ENCODE measurements around the gene TBC1D22A. TPM values are rescaled to one million over a fixed set of nuclear protein-coding genes. Genes with fewer than 3 reads are reported as not detected.

The TBC1D22A gene
- total and polyA plus RNA-seq, 2 experiments from 2014 or later: 9.6 to 13.3 TPM

DNA sequence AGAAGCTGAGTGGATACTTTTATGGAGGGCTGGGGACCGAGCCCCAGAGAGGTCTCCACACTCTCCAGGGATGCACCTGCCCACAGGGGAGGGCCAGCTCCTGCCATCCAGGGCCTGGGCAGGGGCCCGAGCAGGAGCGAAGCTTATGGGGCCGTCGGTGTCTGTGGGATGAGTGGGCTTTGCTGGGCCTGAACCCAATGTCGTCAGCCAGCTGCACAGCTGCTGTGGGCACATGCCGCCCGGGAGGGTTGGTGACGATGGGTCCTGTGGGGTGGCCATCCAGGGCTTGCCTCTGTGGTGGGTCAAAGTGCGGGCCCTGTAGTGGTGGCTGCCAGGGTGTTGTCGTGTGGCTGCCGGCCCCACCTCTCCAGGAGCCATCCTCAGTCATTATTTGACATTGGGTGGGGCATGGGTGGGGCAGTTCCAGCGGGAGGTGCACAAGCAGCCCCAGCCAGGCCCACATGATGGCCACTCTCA lies 447.1 kb downstream of the TBC1D22A start (continued):
- no peak for TF ChIP-seq JUNB (IDR thresholded peaks at IDR 0.05; ENCODE audit: unreplicated experiment)

DNA sequence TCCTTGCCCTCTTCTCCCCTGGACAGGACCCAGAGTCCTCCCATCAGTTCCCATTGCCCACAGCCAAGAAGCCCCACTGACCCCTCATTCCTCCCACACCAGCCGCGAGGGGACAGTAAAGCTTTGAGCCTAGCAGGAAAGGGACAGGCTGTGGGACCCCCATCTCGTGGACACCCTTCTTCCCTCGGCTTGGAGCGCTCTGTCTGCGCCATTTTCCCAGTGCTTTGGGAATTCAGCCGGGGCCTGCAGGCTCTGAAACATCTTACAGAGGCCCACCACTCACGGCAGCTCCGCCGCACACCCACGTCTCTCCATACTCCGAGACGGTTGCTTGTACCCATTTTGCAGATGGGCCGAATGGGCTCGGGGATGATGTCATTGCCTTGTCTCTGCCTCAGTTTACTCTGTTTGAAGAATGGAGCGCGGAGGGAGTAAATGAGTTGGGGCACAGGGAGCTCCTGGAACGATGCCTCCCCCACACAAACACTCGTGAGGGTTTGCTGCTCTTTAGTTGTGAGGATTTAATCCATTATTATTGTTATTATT lies 447.7 kb downstream of the TBC1D22A start:
- peaks cover 95% of the 10 kb centered on the region for H3K9me3 Mint-ChIP-seq
- H3K27me3 Mint-ChIP-seq (ENCODE audit: insufficient read depth, low read depth, poor library complexity): peaks cover 12% of the 10 kb centered on the region
- H3F3A ChIP-seq (replicated peaks; ENCODE audit: low read depth): no peaks in the 10 kb centered on the region

More for the DNA sequence above, 447.7 kb downstream of the TBC1D22A start:
- Histone ChIP-seq H3K9me2 (ENCODE audit: insufficient read depth) (no peaks in the 10 kb centered on the region), H3K27ac (ENCODE audit: low read depth) (no peak overlapping the region), H3K36me3 (ENCODE audit: insufficient read depth) (peaks cover 4% of the 10 kb centered on the region; the same call in 1 of the 2 replicates), H3K4me3 (no peak overlapping the region), H2AFZ (no peak overlapping the region), H3K79me2 (replicated peaks; ENCODE audit: insufficient read depth) (no peaks in the 10 kb centered on the region), H4K20me1 (replicated peaks; ENCODE audit: insufficient read depth) (no peaks in the 10 kb centered on the region), H3K4me2 (no peak overlapping the region), H3K27me3 (ENCODE audit: insufficient read depth) (no peaks in the 10 kb centered on the region), H3K4me1 (ENCODE audit: insufficient read depth) (no peaks in the 10 kb centered on the region)
- H3K27ac Mint-ChIP-seq: no peak overlapping the region
- no peak for DNase-seq (ENCODE audit: low spot score)
- peaks cover 58% of the 10 kb centered on the region for H3K36me3 Mint-ChIP-seq (ENCODE audit: low read depth)
- TF ChIP-seq EZH2phosphoT487 (IDR thresholded peaks at IDR 0.05; ENCODE audit: unreplicated experiment) (no peak), STAT1 (IDR thresholded peaks at IDR 0.05; ENCODE audit: unreplicated experiment) (no peak), NANOG (IDR thresholded peaks at IDR 0.05; ENCODE audit: borderline replicate concordance) (no peak), ZNF114 (CRISPR knock-in tag; IDR thresholded peaks at IDR 0.05) (no peak), POLR2AphosphoS5 (IDR thresholded peaks at IDR 0.05; ENCODE audit: low read depth) (no peak), CREB1 (CRISPR knock-in tag; IDR thresholded peaks at IDR 0.05; ENCODE audit: low read depth) (no peak), EZH2 (IDR thresholded peaks at IDR 0.05; ENCODE audit: low read depth, unreplicated experiment) (no peak)
- TF ChIP-seq, protein P1, sequence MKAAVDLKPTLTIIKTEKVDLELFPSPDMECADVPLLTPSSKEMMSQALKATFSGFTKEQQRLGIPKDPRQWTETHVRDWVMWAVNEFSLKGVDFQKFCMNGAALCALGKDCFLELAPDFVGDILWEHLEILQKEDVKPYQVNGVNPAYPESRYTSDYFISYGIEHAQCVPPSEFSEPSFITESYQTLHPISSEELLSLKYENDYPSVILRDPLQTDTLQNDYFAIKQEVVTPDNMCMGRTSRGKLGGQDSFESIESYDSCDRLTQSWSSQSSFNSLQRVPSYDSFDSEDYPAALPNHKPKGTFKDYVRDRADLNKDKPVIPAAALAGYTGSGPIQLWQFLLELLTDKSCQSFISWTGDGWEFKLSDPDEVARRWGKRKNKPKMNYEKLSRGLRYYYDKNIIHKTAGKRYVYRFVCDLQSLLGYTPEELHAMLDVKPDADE (IDR thresholded peaks at IDR 0.05): no peak
- TF ChIP-seq, protein P2, sequence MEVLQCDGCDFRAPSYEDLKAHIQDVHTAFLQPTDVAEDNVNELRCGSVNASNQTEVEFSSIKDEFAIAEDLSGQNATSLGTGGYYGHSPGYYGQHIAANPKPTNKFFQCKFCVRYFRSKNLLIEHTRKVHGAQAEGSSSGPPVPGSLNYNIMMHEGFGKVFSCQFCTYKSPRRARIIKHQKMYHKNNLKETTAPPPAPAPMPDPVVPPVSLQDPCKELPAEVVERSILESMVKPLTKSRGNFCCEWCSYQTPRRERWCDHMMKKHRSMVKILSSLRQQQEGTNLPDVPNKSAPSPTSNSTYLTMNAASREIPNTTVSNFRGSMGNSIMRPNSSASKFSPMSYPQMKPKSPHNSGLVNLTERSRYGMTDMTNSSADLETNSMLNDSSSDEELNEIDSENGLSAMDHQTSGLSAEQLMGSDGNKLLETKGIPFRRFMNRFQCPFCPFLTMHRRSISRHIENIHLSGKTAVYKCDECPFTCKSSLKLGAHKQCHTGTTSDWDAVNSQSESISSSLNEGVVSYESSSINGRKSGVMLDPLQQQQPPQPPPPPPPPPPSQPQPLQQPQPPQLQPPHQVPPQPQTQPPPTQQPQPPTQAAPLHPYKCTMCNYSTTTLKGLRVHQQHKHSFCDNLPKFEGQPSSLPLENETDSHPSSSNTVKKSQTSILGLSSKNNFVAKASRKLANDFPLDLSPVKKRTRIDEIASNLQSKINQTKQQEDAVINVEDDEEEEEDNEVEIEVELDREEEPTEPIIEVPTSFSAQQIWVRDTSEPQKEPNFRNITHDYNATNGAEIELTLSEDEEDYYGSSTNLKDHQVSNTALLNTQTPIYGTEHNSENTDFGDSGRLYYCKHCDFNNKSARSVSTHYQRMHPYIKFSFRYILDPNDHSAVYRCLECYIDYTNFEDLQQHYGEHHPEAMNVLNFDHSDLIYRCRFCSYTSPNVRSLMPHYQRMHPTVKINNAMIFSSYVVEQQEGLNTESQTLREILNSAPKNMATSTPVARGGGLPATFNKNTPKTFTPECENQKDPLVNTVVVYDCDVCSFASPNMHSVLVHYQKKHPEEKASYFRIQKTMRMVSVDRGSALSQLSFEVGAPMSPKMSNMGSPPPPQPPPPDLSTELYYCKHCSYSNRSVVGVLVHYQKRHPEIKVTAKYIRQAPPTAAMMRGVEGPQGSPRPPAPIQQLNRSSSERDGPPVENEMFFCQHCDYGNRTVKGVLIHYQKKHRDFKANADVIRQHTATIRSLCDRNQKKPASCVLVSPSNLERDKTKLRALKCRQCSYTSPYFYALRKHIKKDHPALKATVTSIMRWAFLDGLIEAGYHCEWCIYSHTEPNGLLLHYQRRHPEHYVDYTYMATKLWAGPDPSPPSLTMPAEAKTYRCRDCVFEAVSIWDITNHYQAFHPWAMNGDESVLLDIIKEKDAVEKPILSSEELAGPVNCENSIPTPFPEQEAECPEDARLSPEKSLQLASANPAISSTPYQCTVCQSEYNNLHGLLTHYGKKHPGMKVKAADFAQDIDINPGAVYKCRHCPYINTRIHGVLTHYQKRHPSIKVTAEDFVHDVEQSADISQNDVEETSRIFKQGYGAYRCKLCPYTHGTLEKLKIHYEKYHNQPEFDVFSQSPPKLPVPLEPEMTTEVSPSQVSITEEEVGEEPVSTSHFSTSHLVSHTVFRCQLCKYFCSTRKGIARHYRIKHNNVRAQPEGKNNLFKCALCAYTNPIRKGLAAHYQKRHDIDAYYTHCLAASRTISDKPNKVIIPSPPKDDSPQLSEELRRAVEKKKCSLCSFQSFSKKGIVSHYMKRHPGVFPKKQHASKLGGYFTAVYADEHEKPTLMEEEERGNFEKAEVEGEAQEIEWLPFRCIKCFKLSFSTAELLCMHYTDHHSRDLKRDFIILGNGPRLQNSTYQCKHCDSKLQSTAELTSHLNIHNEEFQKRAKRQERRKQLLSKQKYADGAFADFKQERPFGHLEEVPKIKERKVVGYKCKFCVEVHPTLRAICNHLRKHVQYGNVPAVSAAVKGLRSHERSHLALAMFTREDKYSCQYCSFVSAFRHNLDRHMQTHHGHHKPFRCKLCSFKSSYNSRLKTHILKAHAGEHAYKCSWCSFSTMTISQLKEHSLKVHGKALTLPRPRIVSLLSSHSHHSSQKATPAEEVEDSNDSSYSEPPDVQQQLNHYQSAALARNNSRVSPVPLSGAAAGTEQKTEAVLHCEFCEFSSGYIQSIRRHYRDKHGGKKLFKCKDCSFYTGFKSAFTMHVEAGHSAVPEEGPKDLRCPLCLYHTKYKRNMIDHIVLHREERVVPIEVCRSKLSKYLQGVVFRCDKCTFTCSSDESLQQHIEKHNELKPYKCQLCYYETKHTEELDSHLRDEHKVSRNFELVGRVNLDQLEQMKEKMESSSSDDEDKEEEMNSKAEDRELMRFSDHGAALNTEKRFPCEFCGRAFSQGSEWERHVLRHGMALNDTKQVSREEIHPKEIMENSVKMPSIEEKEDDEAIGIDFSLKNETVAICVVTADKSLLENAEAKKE (CRISPR knock-in tag; IDR thresholded peaks at IDR 0.05): no peak
- TF ChIP-seq, protein P3, sequence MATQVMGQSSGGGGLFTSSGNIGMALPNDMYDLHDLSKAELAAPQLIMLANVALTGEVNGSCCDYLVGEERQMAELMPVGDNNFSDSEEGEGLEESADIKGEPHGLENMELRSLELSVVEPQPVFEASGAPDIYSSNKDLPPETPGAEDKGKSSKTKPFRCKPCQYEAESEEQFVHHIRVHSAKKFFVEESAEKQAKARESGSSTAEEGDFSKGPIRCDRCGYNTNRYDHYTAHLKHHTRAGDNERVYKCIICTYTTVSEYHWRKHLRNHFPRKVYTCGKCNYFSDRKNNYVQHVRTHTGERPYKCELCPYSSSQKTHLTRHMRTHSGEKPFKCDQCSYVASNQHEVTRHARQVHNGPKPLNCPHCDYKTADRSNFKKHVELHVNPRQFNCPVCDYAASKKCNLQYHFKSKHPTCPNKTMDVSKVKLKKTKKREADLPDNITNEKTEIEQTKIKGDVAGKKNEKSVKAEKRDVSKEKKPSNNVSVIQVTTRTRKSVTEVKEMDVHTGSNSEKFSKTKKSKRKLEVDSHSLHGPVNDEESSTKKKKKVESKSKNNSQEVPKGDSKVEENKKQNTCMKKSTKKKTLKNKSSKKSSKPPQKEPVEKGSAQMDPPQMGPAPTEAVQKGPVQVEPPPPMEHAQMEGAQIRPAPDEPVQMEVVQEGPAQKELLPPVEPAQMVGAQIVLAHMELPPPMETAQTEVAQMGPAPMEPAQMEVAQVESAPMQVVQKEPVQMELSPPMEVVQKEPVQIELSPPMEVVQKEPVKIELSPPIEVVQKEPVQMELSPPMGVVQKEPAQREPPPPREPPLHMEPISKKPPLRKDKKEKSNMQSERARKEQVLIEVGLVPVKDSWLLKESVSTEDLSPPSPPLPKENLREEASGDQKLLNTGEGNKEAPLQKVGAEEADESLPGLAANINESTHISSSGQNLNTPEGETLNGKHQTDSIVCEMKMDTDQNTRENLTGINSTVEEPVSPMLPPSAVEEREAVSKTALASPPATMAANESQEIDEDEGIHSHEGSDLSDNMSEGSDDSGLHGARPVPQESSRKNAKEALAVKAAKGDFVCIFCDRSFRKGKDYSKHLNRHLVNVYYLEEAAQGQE (IDR thresholded peaks at IDR 0.05; ENCODE audit: unreplicated experiment): no peak
- no peaks in the 10 kb centered on the region for H3K4me1 Mint-ChIP-seq
- no peak for ATAC-seq
- no peak overlapping the region for H3K4me3 Mint-ChIP-seq
